NCI-H2196 treated with DMSO at 0.1 percent for 48 hours (cell line): ENCODE measurements around the gene MSI2.
"Not testable (repeated sequence)": the region's sequence is repeated elsewhere in the genome, so short reads cannot be mapped to it uniquely, and the experiment has no call there.

Source experiments
- DNase-seq: peaks from one replicate; lab custom pipeline; 2025; ENCODE audit not compliant: unreplicated experiment; lab: John Stamatoyannopoulos, UW

Gene MSI2

DNA sequence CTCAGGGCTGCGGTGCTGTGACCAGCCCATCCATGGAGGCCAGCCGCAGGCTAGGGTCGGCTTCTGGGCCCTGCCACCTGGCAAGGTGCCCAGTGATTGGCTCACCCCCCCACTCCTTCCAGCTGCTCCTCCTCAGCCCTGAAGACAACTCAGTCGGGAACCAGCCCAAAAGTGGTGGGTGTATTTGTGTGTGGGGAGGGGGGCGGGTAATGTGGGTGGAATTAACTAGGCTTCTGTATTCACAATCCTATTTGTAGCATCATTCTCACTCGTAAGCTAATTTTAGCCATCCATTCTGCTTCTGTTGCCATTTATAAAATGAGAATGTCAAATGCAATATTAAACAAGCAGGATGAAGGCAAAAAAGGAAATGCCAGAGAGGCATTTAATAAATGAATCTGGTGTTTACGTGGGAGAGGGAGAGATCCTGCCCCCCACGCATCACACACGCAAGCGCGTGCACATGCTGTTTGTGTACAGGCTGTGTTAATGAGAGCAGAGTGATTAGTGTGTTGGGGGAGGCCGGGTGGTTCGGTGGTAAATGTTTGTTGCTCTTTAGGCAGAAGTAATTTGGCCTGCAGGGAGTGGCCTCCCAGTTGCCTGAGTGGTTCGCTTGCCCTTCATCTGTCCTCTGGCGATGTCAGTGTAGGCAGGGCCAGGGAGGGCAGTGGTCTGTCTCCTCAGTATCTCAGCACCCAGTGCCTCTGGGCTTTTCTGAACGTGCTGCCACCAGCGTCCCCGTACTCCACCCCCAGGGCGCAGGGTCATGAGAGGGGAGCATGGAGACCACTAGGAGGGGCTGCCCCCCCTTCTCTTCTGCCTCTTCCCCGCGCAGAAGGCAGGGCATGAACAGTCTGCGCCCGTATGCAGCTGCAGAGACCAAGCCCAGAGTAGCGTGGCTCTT is 348.7 kb downstream of the MSI2 start:
- DNase-seq: peak; percentile 37

DNA sequence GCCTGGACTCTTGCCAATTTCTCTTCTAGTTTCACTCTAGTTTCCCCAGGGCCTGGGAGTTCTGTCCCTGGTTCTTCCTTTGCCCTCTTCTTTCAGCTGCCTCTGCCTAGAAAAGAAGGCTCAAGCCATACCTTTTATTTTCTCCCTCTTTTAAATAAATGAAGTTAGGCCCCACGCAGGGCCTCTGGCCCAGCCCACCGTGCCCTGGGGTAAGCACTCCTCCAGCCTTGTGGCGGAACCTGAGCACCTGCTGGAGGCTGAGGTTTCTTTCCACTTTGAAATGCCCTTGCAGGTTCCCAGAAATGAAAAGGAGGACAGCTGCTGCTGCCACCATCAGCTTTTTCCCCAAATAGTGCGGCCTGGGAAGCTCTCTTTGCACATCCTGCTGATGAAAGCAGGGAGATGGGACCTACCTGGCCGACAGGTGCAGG is 349.4 kb downstream of the MSI2 start:
- DNase-seq: peak; percentile 69

GRCh38 chr17:57606111-57606875 is 350.0 kb downstream of the MSI2 start:
- DNase-seq: no peak

DNA sequence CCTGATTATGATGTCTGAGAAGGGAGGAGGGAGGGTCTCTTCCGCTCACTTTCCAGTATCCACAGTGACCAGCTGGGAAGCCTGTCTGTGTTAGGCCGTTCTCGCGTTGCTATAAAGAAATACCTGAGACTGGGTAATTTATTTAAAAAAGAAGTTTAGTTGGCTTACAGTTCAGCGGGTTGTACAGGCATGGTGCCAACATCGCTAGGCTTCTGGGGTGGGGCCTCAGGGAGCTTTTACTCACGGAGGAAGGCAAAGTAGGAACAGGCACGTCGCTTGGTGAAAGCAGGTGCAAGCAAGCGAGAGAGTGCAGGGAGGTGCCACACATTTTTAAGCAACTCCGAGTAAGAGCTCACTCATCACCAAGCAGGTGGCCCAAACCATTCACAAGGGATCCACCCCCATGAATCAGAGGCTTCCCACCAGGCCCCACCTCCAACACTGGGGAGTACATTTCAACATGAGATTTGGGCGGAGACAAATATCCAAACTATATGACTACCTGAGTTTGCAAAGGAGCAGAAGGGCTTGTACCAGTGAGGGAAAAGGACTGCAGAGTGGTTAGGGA is 351.3 kb downstream of the MSI2 start:
- no peak for DNase-seq

DNA sequence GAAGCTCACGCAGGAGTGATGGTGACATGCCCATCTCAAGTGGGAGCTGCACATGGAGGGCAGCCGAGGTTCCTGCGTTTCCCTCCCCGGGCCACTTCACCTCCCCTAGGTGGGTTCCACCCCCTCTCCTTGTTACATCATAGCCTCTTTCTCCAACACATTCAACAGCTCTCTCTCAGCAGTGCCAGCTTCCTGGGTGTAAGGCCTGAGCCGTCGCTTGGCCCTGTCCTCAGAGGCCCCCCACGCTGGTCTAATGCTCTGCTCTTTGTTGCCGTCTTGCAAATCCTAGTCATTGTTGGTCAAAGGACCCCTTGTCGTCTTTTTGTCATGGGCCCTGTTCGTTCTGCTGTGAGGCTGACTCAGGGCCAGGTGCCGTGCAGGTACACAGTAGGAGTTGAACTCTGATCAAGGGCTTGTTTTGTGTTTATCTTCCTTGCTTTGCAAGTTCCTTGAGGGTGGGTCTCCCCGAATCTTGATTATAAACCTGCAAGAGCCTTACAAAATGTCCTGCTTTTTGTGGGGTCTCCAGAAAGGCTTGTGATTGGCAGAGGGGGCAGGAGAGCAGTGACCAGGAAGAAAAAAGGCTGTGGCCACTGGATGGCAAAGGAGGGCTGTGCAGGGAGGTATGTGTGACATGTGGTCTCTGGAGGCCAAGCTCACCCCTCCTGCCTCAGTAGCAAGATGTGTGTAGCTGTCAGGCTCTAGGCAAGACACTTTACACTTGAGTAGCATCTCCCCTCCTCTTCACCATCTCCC is 352.2 kb downstream of the MSI2 start:
- DNase-seq: no peak

- no peak for DNase-seq
These were observed 353.0 kb downstream of the MSI2 start for GRCh38 chr17:57609125-57609877.

GRCh38 chr17:57609878-57610270 is 353.6 kb downstream of the MSI2 start:
- no peak for DNase-seq

- DNase-seq: peak; percentile 83
These were observed 356.1 kb downstream of the MSI2 start for GRCh38 chr17:57612202-57613071.

GRCh38 chr17:57614742-57615141 is 358.4 kb downstream of the MSI2 start:
- no peak for DNase-seq

GRCh38 chr17:57615836-57616757 is 359.8 kb downstream of the MSI2 start:
- DNase-seq: no peak

DNA sequence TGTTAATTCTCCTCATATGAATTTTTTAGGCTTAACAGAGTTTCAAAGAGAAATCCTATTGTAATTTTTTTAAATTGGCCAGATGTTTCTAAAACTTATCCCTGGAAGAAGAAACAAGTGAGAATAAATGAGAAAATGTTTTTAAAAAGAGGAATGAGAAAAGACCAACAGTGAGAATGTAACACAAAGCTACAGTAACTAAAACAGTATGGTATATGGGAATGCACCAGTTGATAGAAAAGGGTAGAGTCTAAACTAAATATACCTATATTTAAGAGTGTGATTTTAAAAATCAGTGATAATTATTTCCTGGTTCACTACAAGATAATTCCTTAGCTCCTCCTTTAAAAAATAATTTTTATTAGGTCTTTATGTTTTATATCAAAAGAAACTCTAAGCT is 360.9 kb downstream of the MSI2 start:
- DNase-seq: no peak

DNA sequence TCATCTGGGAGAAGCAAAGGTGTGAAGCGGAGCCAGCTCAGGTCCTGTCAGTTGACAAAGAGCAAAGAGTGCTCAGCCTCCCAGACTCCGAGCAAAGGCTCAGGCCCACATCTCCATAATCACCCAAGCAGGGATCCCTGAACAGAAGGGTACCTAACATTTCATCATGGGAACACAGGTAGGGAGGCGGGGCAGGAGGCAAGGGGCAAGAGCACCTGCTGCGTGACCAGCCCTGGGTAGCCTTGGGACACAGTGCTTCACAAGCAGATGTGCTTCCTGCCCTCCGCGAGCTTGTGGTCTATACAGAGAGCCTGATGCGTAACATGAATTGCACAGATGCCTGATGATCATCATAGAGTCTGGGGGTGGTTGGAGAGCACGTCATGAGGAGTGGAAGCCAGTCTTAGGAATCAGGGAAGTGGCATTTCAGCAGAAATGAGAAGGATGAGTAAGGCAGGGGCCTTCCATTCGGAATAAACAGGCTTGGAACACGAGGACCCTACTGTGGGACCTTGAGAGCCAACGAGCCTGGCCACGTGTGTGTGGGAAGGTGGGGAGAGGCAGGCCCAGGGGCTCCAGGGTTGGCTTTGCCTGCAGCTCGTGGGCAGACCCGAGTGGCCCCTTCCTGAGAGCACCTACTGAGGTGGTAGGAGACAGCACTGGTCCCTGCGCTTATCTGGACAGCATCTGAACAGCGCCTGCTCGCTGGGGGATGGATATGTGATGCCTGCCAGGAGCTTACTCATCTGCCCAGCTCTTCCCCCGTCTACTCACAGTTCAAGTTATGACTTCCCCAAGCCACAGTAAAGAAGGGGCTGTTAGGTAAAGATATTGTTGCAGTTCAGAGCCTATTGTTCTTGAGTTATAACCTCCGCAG is 363.0 kb downstream of the MSI2 start:
- no peak for DNase-seq

GRCh38 chr17:57620576-57620975 is 364.3 kb downstream of the MSI2 start:
- DNase-seq: no peak

GRCh38 chr17:57621791-57622190 is 365.5 kb downstream of the MSI2 start:
- not testable (repeated sequence) for DNase-seq

GRCh38 chr17:57622306-57622682 is 366.0 kb downstream of the MSI2 start:
- no peak for DNase-seq

- no peak for DNase-seq
These were observed 366.5 kb downstream of the MSI2 start for GRCh38 chr17:57622683-57623433.

DNA sequence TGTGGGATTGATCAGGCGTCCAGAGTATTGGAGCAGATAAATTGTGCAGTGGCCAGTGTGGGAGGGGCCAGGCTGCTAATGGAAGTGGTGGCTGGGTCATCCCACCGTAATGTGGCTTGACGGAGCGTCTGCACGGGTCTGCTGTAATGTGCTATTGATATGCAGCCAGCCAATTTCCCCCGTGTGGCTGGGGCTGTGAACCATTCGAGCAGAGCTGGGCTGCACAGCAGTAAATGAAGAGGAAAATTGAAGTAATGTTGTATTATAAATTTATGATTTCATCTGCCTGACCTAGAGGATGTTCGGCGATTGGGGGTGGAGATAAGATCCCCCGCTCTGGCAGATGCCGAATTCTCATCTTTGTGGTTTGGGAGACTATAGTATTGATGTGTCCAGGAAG is 367.3 kb downstream of the MSI2 start:
- DNase-seq: no peak
